Measurements from ENCODE around the gene PPBP.

The PPBP gene

DNA sequence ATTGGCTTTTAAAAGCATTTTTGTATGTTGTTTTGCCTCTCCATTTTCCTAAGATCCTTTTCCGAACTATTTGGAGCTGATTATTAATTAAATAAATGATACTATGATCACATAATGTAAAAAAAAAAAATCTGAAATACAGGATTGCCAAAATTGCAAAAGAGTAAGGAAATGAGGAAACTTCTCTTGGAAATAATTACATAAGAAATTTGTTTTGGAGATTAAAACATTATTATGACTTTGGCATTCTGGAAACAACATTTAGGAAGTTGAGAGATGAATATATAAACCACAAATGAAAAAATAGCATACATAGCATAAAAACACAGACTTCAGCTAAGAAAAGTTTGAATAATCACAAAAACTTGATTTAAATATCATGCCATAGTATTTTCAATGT lies 39.7 kb downstream of the PPBP start:
- TF ChIP-seq FOXP2 (optimal IDR thresholded peaks at IDR 0.05; ENCODE audit: borderline replicate concordance, extremely low read depth, extremely low read length, insufficient read depth) (no peak), POLR2AphosphoS5 (IDR thresholded peaks at IDR 0.05; ENCODE audit: low read depth, low read length) (no peak), SIN3A (IDR thresholded peaks at IDR 0.05; ENCODE audit: borderline replicate concordance, insufficient read depth, low read length) (no peak), TAF1 (IDR thresholded peaks at IDR 0.05; ENCODE audit: borderline replicate concordance, insufficient read depth, low read length) (no peak)
- TF ChIP-seq, protein P1, sequence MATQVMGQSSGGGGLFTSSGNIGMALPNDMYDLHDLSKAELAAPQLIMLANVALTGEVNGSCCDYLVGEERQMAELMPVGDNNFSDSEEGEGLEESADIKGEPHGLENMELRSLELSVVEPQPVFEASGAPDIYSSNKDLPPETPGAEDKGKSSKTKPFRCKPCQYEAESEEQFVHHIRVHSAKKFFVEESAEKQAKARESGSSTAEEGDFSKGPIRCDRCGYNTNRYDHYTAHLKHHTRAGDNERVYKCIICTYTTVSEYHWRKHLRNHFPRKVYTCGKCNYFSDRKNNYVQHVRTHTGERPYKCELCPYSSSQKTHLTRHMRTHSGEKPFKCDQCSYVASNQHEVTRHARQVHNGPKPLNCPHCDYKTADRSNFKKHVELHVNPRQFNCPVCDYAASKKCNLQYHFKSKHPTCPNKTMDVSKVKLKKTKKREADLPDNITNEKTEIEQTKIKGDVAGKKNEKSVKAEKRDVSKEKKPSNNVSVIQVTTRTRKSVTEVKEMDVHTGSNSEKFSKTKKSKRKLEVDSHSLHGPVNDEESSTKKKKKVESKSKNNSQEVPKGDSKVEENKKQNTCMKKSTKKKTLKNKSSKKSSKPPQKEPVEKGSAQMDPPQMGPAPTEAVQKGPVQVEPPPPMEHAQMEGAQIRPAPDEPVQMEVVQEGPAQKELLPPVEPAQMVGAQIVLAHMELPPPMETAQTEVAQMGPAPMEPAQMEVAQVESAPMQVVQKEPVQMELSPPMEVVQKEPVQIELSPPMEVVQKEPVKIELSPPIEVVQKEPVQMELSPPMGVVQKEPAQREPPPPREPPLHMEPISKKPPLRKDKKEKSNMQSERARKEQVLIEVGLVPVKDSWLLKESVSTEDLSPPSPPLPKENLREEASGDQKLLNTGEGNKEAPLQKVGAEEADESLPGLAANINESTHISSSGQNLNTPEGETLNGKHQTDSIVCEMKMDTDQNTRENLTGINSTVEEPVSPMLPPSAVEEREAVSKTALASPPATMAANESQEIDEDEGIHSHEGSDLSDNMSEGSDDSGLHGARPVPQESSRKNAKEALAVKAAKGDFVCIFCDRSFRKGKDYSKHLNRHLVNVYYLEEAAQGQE (IDR thresholded peaks at IDR 0.05; ENCODE audit: insufficient read depth in 1 of 2, low read depth in 2 of 2, low read length in 2 of 2): no peak

DNA sequence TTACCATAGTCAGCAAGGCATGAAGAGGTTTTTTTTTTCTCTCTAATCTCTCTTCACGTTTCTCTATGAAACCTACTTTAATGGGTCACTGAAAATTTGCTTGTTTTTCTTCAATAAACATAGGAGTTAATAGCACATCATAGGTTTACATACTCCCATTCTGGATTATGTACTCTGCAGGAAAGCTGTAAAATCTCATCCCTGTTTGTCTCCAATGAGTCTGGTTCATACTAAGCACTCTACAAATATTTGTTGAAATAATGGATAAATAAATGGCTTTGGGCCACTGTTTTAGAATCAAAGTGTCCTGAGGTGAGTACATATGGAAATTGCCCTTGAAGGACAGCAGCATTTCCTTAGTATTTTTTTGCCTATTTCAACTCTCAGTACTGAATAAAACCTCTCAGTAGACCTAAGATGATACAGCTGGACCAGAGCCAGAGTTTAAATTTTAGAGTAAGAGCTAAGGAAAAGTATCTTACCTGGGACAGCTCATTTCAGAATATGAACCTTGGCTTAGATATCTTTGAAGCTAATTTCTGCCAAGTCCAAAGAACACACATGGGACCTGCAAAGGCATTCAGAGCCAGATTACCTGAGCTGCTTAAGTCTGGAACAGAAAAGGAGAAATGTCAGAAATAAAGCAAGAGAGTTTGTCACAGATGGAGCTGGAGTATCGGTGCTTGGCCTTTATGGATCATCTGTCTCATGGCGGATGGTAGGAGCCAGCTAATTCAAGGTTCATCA lies 40.6 kb downstream of the PPBP start:
- TF ChIP-seq TAF1 (IDR thresholded peaks at IDR 0.05; ENCODE audit: borderline replicate concordance, insufficient read depth, low read length): no peak
- no peak for TF ChIP-seq SIN3A (IDR thresholded peaks at IDR 0.05; ENCODE audit: borderline replicate concordance, insufficient read depth, low read length)
- TF ChIP-seq FOXP2 (optimal IDR thresholded peaks at IDR 0.05; ENCODE audit: borderline replicate concordance, extremely low read depth, extremely low read length, insufficient read depth): no peak
- TF ChIP-seq, protein P1 (IDR thresholded peaks at IDR 0.05; ENCODE audit: insufficient read depth in 1 of 2, low read depth in 2 of 2, low read length in 2 of 2): no peak
- TF ChIP-seq POLR2AphosphoS5 (IDR thresholded peaks at IDR 0.05; ENCODE audit: low read depth, low read length): no peak

GRCh38 chr4:73945674-73946449 lies 42.1 kb downstream of the PPBP start:
- TF ChIP-seq TAF1 (IDR thresholded peaks at IDR 0.05; ENCODE audit: borderline replicate concordance, insufficient read depth, low read length) (no peak), SIN3A (IDR thresholded peaks at IDR 0.05; ENCODE audit: borderline replicate concordance, insufficient read depth, low read length) (no peak), POLR2AphosphoS5 (IDR thresholded peaks at IDR 0.05; ENCODE audit: low read depth, low read length) (no peak), FOXP2 (optimal IDR thresholded peaks at IDR 0.05; ENCODE audit: borderline replicate concordance, extremely low read depth, extremely low read length, insufficient read depth) (no peak)
- TF ChIP-seq, protein P1 (IDR thresholded peaks at IDR 0.05; ENCODE audit: insufficient read depth in 1 of 2, low read depth in 2 of 2, low read length in 2 of 2): no peak

DNA sequence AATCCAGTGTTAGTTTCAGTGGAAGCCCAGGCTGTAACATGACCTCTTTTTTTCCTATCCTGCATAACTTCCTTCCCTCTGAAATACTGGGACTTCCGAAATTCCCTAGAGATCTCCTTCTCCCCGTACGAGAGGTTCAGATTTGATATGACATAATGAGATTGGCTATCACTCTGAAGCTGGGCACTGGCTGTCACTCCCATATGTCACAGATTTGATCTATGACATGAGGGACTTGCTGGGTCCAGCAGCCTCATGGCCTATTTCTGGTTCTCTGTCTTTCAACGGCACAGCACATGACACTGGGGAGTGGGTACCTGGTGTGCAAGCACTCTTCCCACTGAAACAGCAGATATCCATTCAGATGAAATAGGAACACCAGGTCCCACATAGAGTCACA lies 42.9 kb downstream of the PPBP start:
- TF ChIP-seq POLR2AphosphoS5 (IDR thresholded peaks at IDR 0.05; ENCODE audit: low read depth, low read length) (no peak), SIN3A (IDR thresholded peaks at IDR 0.05; ENCODE audit: borderline replicate concordance, insufficient read depth, low read length) (no peak), TAF1 (IDR thresholded peaks at IDR 0.05; ENCODE audit: borderline replicate concordance, insufficient read depth, low read length) (no peak)
- TF ChIP-seq, protein P1 (IDR thresholded peaks at IDR 0.05; ENCODE audit: insufficient read depth in 1 of 2, low read depth in 2 of 2, low read length in 2 of 2): no peak

Data from PFSK-1 (cell line).